Astrocyte (in vitro differentiated cells and primary cell): ENCODE results near the gene SREBF1. TPM values are rescaled to one million over a fixed set of nuclear protein-coding genes. Genes with fewer than 3 reads are reported as not detected.

ENCODE experiments used
- DNase-seq: peaks from one replicate; pipeline ENCODE4 v3.0.0-alpha.2; 2010; ENCODE audit warnings: low read depth
- FAIRE-seq: peaks from 2 replicates; lab custom pipeline; 2011; peaks lifted over from hg19 to GRCh38; lab: Jason Lieb, UNC
- H2AFZ ChIP-seq: 2 replicates; pipeline ENCODE4 v1.6.0; 2012; ENCODE audit warnings: low read depth, low read length, inconsistent platforms
- H3K27ac ChIP-seq: 2 replicates; pipeline ENCODE4 v1.5.1; 2011; ENCODE audit warnings: low read depth, low read length, inconsistent platforms
- H3K27me3 ChIP-seq: 2 replicates; pipeline ENCODE4 v1.6.0; 2011; ENCODE audit warnings: low read length, inconsistent platforms; ENCODE audit not compliant: insufficient read depth
- H3K36me3 ChIP-seq: 2 replicates; pipeline ENCODE4 v1.5.1; 2011; ENCODE audit warnings: low read length, inconsistent platforms; ENCODE audit not compliant: insufficient read depth
- H3K4me1 ChIP-seq: 2 replicates; pipeline ENCODE4 v1.5.1; 2011; ENCODE audit warnings: low read length, inconsistent platforms; ENCODE audit not compliant: insufficient read depth
- H3K4me2 ChIP-seq: 2 replicates; pipeline ENCODE4 v1.6.0; 2012; ENCODE audit warnings: low read length, inconsistent platforms
- H3K4me3 ChIP-seq: 2 replicates; pipeline ENCODE4 v1.5.1; 2011; ENCODE audit warnings: low read depth, mild to moderate bottlenecking, low read length, inconsistent platforms; ENCODE audit not compliant: insufficient read depth
- H3K79me2 ChIP-seq: 2 replicates; pipeline ENCODE4 v1.6.0; 2012; ENCODE audit warnings: mild to moderate bottlenecking, low read length, inconsistent platforms; ENCODE audit not compliant: insufficient read depth
- H3K9ac ChIP-seq: 2 replicates; pipeline ENCODE4 v1.6.0; 2012; ENCODE audit warnings: mild to moderate bottlenecking, low read length, inconsistent platforms
- H3K9me3 ChIP-seq: 2 replicates; pipeline ENCODE4 v1.5.1; 2012; ENCODE audit warnings: low read depth, mild to moderate bottlenecking, low read length, inconsistent platforms; ENCODE audit not compliant: insufficient read depth
- H4K20me1 ChIP-seq: 2 replicates; pipeline ENCODE4 v1.6.0; 2012; ENCODE audit warnings: low read length, inconsistent platforms; ENCODE audit not compliant: insufficient read depth
- H3K27ac Mint-ChIP-seq: one replicate; pipeline ENCODE4 v1.8.0; 2021; ENCODE audit warnings: mild to moderate bottlenecking, mixed read lengths; ENCODE audit not compliant: unreplicated experiment
- H3K27me3 Mint-ChIP-seq: one replicate; pipeline ENCODE4 v1.8.0; 2021; ENCODE audit warnings: low read depth, mixed read lengths; ENCODE audit not compliant: unreplicated experiment
- H3K36me3 Mint-ChIP-seq: one replicate; pipeline ENCODE4 v1.8.0; 2021; ENCODE audit warnings: low read depth, mixed read lengths; ENCODE audit not compliant: unreplicated experiment
- H3K4me1 Mint-ChIP-seq: one replicate; pipeline ENCODE4 v1.8.0; 2021; ENCODE audit warnings: low read depth, mixed read lengths; ENCODE audit not compliant: unreplicated experiment
- H3K4me3 Mint-ChIP-seq: one replicate; pipeline ENCODE4 v1.8.0; 2021; ENCODE audit warnings: mild to moderate bottlenecking, moderate library complexity, mixed read lengths; ENCODE audit not compliant: unreplicated experiment
- H3K9me3 Mint-ChIP-seq: one replicate; pipeline ENCODE4 v1.8.0; 2021; ENCODE audit warnings: mild to moderate bottlenecking, mixed read lengths; ENCODE audit not compliant: unreplicated experiment
- CTCF ChIP-seq: IDR thresholded peaks from 2 replicates; pipeline ENCODE4 v1.5.1; 2011; ENCODE audit warnings: low read depth, mild to moderate bottlenecking, inconsistent platforms, low read length, moderate library complexity; ENCODE audit not compliant: insufficient read depth
- EZH2 ChIP-seq: IDR thresholded peaks from 2 replicates; pipeline ENCODE4 v1.6.1; 2012; ENCODE audit warnings: mild to moderate bottlenecking, low read length, inconsistent platforms; ENCODE audit not compliant: insufficient read depth
- total RNA-seq: library from RNA; stranded (reverse); gene quantifications from 2 replicates; pipeline ENCODE4 v1.2.1, GENCODE V29; 2021

Gene SREBF1
- total RNA-seq, 1 donor from 2014 or later = 65.6 TPM

GRCh38 chr17:17786998-17787397 lies 49.8 kb downstream of the SREBF1 start:
- DNase-seq (no peak), FAIRE-seq (no peak)
- no peak overlapping the region for H3K4me2 ChIP-seq
- H3K4me1 ChIP-seq = peaks cover 21% of the 10 kb centered on the region
- Mint-ChIP-seq H3K4me1 (peaks cover 25% of the 10 kb centered on the region), H3K27me3 (no peaks in the 10 kb centered on the region), H3K36me3 (no peaks in the 10 kb centered on the region), H3K27ac (no peak overlapping the region), H3K9me3 (no peaks in the 10 kb centered on the region), H3K4me3 (no peak overlapping the region)
- peaks cover 88% of the 10 kb centered on the region for H4K20me1 ChIP-seq
- no peak overlapping the region for H3K27ac ChIP-seq
- no peaks in the 10 kb centered on the region for H3K9me3 ChIP-seq
- no peak for TF ChIP-seq EZH2
- TF ChIP-seq CTCF = no peak
- H3K79me2 ChIP-seq = peaks cover 64% of the 10 kb centered on the region
- H3K4me3 ChIP-seq = no peak overlapping the region
- H3K36me3 ChIP-seq = no peaks in the 10 kb centered on the region
- no peaks in the 10 kb centered on the region for H3K27me3 ChIP-seq
- no peak overlapping the region for H3K9ac ChIP-seq
- H2AFZ ChIP-seq = no peak overlapping the region

DNA sequence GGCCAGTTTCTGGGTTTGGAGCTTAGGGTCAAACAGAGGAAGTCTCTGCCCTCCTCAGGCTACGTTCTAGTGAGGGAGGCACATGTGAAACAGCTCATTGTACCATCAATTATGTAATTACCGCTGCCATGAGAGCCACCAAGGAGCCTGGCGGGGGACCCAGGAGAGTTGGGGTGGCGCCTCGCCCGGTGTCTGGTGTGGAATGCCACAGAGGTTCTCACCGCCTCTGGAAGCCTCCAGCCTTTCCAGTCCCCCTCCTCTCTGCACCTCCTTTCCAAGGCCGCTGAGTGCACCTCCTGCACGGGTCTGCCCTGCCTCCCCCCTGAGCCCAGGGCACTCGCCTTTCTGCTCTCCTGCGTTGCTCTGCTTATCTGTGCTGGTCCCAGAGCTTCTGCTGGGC lies 51.4 kb downstream of the SREBF1 start:
- H3K4me1 Mint-ChIP-seq = peaks cover 33% of the 10 kb centered on the region
- Histone ChIP-seq H3K4me2 (no peak overlapping the region), H3K36me3 (no peaks in the 10 kb centered on the region), H3K79me2 (peaks cover 51% of the 10 kb centered on the region), H2AFZ (no peak overlapping the region), H3K4me1 (peaks cover 35% of the 10 kb centered on the region), H3K9me3 (no peaks in the 10 kb centered on the region), H3K27ac (no peak overlapping the region), H3K27me3 (no peaks in the 10 kb centered on the region), H3K4me3 (no peak overlapping the region), H3K9ac (no peak overlapping the region), H4K20me1 (peaks cover 85% of the 10 kb centered on the region)
- peak overlapping the region; percentile 74 for H3K4me3 Mint-ChIP-seq
- no peak for TF ChIP-seq EZH2
- no peak for TF ChIP-seq CTCF
- no peaks in the 10 kb centered on the region for H3K9me3 Mint-ChIP-seq
- no peak for DNase-seq
- peak overlapping the region; percentile 59 for H3K27ac Mint-ChIP-seq
- H3K36me3 Mint-ChIP-seq = no peaks in the 10 kb centered on the region
- H3K27me3 Mint-ChIP-seq = no peaks in the 10 kb centered on the region
- FAIRE-seq = no peak

- H3K9ac ChIP-seq = no peak overlapping the region
- H3K4me3 ChIP-seq = no peak overlapping the region
- DNase-seq = no peak
- peaks cover 35% of the 10 kb centered on the region for H3K4me1 ChIP-seq
- peak overlapping the region; percentile 86 for H3K4me2 ChIP-seq
- Mint-ChIP-seq H3K4me1 (peaks cover 37% of the 10 kb centered on the region), H3K27ac (peak overlapping the region; percentile 47), H3K36me3 (no peaks in the 10 kb centered on the region), H3K9me3 (no peaks in the 10 kb centered on the region), H3K27me3 (no peaks in the 10 kb centered on the region), H3K4me3 (peak overlapping the region; percentile 83)
- no peaks in the 10 kb centered on the region for H3K27me3 ChIP-seq
- TF ChIP-seq EZH2 (no peak), CTCF (peak; percentile 24)
- no peaks in the 10 kb centered on the region for H3K9me3 ChIP-seq
- H3K79me2 ChIP-seq = peaks cover 51% of the 10 kb centered on the region
- FAIRE-seq = no peak
- H2AFZ ChIP-seq = no peak overlapping the region
- peaks cover 82% of the 10 kb centered on the region for H4K20me1 ChIP-seq
- no peak overlapping the region for H3K27ac ChIP-seq
- no peaks in the 10 kb centered on the region for H3K36me3 ChIP-seq
Observed at GRCh38 chr17:17784657-17785267, 52.0 kb downstream of the SREBF1 start.
